Astrocyte (in vitro differentiated cells and primary cell): ENCODE data around the gene LSM2.

Source experiments
- CTCF ChIP-seq: IDR thresholded peaks from 2 replicates; pipeline ENCODE4 v1.5.1; 2011; ENCODE audit warnings: low read depth, mild to moderate bottlenecking, inconsistent platforms, low read length, moderate library complexity; ENCODE audit not compliant: insufficient read depth
- EZH2 ChIP-seq: IDR thresholded peaks from 2 replicates; pipeline ENCODE4 v1.6.1; 2012; ENCODE audit warnings: mild to moderate bottlenecking, low read length, inconsistent platforms; ENCODE audit not compliant: insufficient read depth

- TF ChIP-seq CTCF: no peak
- no peak for TF ChIP-seq EZH2
Observed at GRCh38 chr6:31762356-31762755, 44.4 kb downstream of the LSM2 start, which contains the start of gene SAPCD1.
